Mesenchymal stem cell (in vitro differentiated cells and primary cell): Measurements from ENCODE around the gene RPS6KA5.

ENCODE experiments used
- DNase-seq: peaks from one replicate; pipeline ENCODE4 v3.0.0-alpha.2; 2013
- H2AFZ ChIP-seq: one replicate; pipeline ENCODE4 v1.6.1; 2013; ENCODE audit warnings: low read depth, mild to moderate bottlenecking, control low read depth, inconsistent platforms, low read length, moderate library complexity
- H2AK5ac ChIP-seq: 2 replicates; pipeline ENCODE4 v1.6.1; 2013; ENCODE audit warnings: low read length, moderate library complexity, mild to moderate bottlenecking, inconsistent platforms; ENCODE audit not compliant: severe bottlenecking
- H2BK120ac ChIP-seq: one replicate; pipeline ENCODE4 v1.6.1; 2013; ENCODE audit warnings: low read depth, mild to moderate bottlenecking, inconsistent platforms, low read length, moderate library complexity
- H2BK12ac ChIP-seq, 2 experiments: one replicate each; pipeline ENCODE4 v1.6.1; 2013; ENCODE audit warnings: inconsistent platforms in 2 of 2, low read length in 2 of 2, mild to moderate bottlenecking in 2 of 2, moderate library complexity in 2 of 2, control low read depth in 1 of 2
- H2BK15ac ChIP-seq: one replicate; pipeline ENCODE4 v1.6.1; 2013; ENCODE audit warnings: mild to moderate bottlenecking, low read depth, inconsistent platforms; ENCODE audit not compliant: poor library complexity, severe bottlenecking
- H2BK5ac ChIP-seq: 2 replicates; pipeline ENCODE4 v1.6.1; 2013; ENCODE audit warnings: low read depth, mild to moderate bottlenecking, low read length, control low read depth, inconsistent platforms; ENCODE audit not compliant: poor library complexity, severe bottlenecking
- H3K14ac ChIP-seq, 2 experiments: one replicate each; pipeline ENCODE4 v1.6.1; 2013; ENCODE audit warnings: inconsistent platforms in 2 of 2, low read length in 2 of 2, control low read depth in 1 of 2, mild to moderate bottlenecking in 1 of 2, moderate library complexity in 1 of 2
- H3K18ac ChIP-seq, 2 experiments: one replicate each; pipeline ENCODE4 v1.6.1; 2013; ENCODE audit warnings: inconsistent platforms in 2 of 2, low read length in 2 of 2, control low read depth in 1 of 2, low read depth in 1 of 2, mild to moderate bottlenecking in 1 of 2
- H3K23ac ChIP-seq, 2 experiments: one replicate each; pipeline ENCODE4 v1.6.1; 2013; ENCODE audit warnings: inconsistent platforms in 2 of 2, low read length in 2 of 2, mild to moderate bottlenecking in 2 of 2, moderate library complexity in 2 of 2, control low read depth in 1 of 2
- H3K27ac ChIP-seq: 2 replicates; pipeline ENCODE4 v1.5.1; 2013; ENCODE audit warnings: mild to moderate bottlenecking, moderate library complexity, low read length, control low read depth, inconsistent platforms; ENCODE audit not compliant: poor library complexity, severe bottlenecking
- H3K27me3 ChIP-seq, 2 experiments: 2 replicates each; pipeline versions ENCODE4 v1.6.1 to v1.7.0; 2013; ENCODE audit warnings: low read length in 2 of 2, mild to moderate bottlenecking in 2 of 2, moderate library complexity in 2 of 2, control low read depth in 1 of 2, inconsistent platforms in 1 of 2; ENCODE audit not compliant: control insufficient read depth in 1 of 2, insufficient read depth in 1 of 2
- H3K36me3 ChIP-seq, 2 experiments: 2 replicates each; pipeline versions ENCODE4 v1.6.1 to v1.7.0; 2013; ENCODE audit warnings: low read length in 2 of 2, control low read depth in 1 of 2, inconsistent platforms in 1 of 2, low read depth in 1 of 2, mild to moderate bottlenecking in 1 of 2; ENCODE audit not compliant: insufficient read depth in 2 of 2, control insufficient read depth in 1 of 2
- H3K4ac ChIP-seq, 2 experiments: one replicate each; pipeline ENCODE4 v1.6.1; 2013; ENCODE audit warnings: inconsistent platforms in 2 of 2, low read length in 2 of 2, mild to moderate bottlenecking in 2 of 2, moderate library complexity in 2 of 2, control low read depth in 1 of 2, low read depth in 1 of 2
- H3K4me1 ChIP-seq: 2 replicates; pipeline ENCODE4 v1.6.1; 2013; ENCODE audit warnings: low read depth, low read length, control low read depth; ENCODE audit not compliant: control insufficient read depth, insufficient read depth
- H3K4me2 ChIP-seq: 2 replicates; pipeline ENCODE4 v1.6.1; 2013; ENCODE audit warnings: low read length, mild to moderate bottlenecking, inconsistent platforms; ENCODE audit not compliant: poor library complexity, severe bottlenecking
- H3K4me3 ChIP-seq, 2 experiments: 2 replicates each; pipeline versions ENCODE4 v1.5.1 to v1.7.0; 2013; ENCODE audit warnings: low read length in 2 of 2, mild to moderate bottlenecking in 2 of 2, control low read depth in 1 of 2, low read depth in 1 of 2; ENCODE audit not compliant: insufficient read depth in 1 of 2
- H3K79me1 ChIP-seq: replicated peaks from 2 replicates; pipeline ENCODE4 v1.6.1; 2013; ENCODE audit warnings: mild to moderate bottlenecking, control low read depth, low read length, inconsistent platforms; ENCODE audit not compliant: poor library complexity, severe bottlenecking
- H3K9ac ChIP-seq: 2 replicates; pipeline ENCODE4 v1.7.0; 2013; ENCODE audit warnings: mild to moderate bottlenecking, low read length, moderate library complexity
- H3K9me3 ChIP-seq: 2 replicates; pipeline ENCODE4 v1.7.0; 2013; ENCODE audit warnings: mild to moderate bottlenecking, low read length; ENCODE audit not compliant: control insufficient read depth
- H4K8ac ChIP-seq: one replicate; pipeline ENCODE4 v1.6.1; 2013; ENCODE audit warnings: inconsistent platforms, mild to moderate bottlenecking, low read length, moderate library complexity
- H4K91ac ChIP-seq: one replicate; pipeline ENCODE4 v1.6.1; 2013; ENCODE audit warnings: mild to moderate bottlenecking, low read length, inconsistent platforms
- WGBS: methylation state at CpG from one replicate; pipeline ENCODE4 v1.1.7; 2013; ENCODE audit warnings: mixed read lengths; 5-methylcytosine and 5-hydroxymethylcytosine counted together

RPS6KA5 gene

GRCh38 chr14:91047174-91047753 lies 13.2 kb downstream of the RPS6KA5 start:
- no peak overlapping the region for H3K4me3 ChIP-seq
- H3K27ac ChIP-seq = no peak overlapping the region
- 67% methylated on average over 1 of the region's 4 CpGs for WGBS
- H3K18ac ChIP-seq = no peak overlapping the region
- no peak overlapping the region for H2BK120ac ChIP-seq
- no peaks in the 10 kb centered on the region for H3K36me3 ChIP-seq
- no peak overlapping the region for H3K4me2 ChIP-seq
- H2AK5ac ChIP-seq = no peak overlapping the region
- H3K4ac ChIP-seq = no peak overlapping the region
- no peak overlapping the region for H3K14ac ChIP-seq
- no peak overlapping the region for H4K8ac ChIP-seq
- peaks cover 0 to 2% of the 10 kb centered on the region in 2 experiments for H3K27me3 ChIP-seq
- no peak overlapping the region for H2AFZ ChIP-seq
- H2BK12ac ChIP-seq = no peak overlapping the region
- no peak overlapping the region for H2BK5ac ChIP-seq
- no peaks in the 10 kb centered on the region for H3K9me3 ChIP-seq
- no peak overlapping the region for H2BK15ac ChIP-seq
- H4K91ac ChIP-seq = no peak overlapping the region
- peaks cover 16% of the 10 kb centered on the region for H3K79me1 ChIP-seq
- H3K4me1 ChIP-seq = no peaks in the 10 kb centered on the region
- H3K23ac ChIP-seq = no peak overlapping the region
- H3K9ac ChIP-seq = no peak overlapping the region
- DNase-seq = no peak

- Histone ChIP-seq H4K91ac (no peak overlapping the region), H3K4me3 (no peak overlapping the region), H2BK15ac (no peak overlapping the region), H3K14ac (no peak overlapping the region), H3K4me1 (peaks cover 1% of the 10 kb centered on the region), H3K18ac (no peak overlapping the region), H2BK12ac (no peak overlapping the region), H3K9ac (no peak overlapping the region), H3K4me2 (no peak overlapping the region), H3K36me3 (no peaks in the 10 kb centered on the region), H2BK5ac (no peak overlapping the region), H3K9me3 (no peaks in the 10 kb centered on the region), H2AFZ (no peak overlapping the region), H3K27ac (no peak overlapping the region), H4K8ac (no peak overlapping the region), H3K79me1 (peaks cover 12% of the 10 kb centered on the region), H3K23ac (no peak overlapping the region), H3K27me3 (peaks cover 0 to 2% of the 10 kb centered on the region in 2 experiments), H2BK120ac (no peak overlapping the region), H2AK5ac (no peak overlapping the region), H3K4ac (no peak overlapping the region)
- WGBS = 74% methylated on average over 7 of the region's 7 CpGs
- DNase-seq = no peak
Observed at GRCh38 chr14:91046488-91047072, 13.9 kb downstream of the RPS6KA5 start.

- H2AK5ac ChIP-seq = no peak overlapping the region
- H3K4ac ChIP-seq = no peak overlapping the region
- no CpG with 5 or more reads among the region's 2 CpGs for WGBS
- H2AFZ ChIP-seq = no peak overlapping the region
- peaks cover 1% of the 10 kb centered on the region for H3K4me1 ChIP-seq
- no peak overlapping the region for H2BK15ac ChIP-seq
- no peak overlapping the region for H3K27ac ChIP-seq
- no peak overlapping the region for H2BK5ac ChIP-seq
- H3K4me3 ChIP-seq = no peak overlapping the region
- no peak overlapping the region for H4K8ac ChIP-seq
- H3K23ac ChIP-seq = no peak overlapping the region
- H3K36me3 ChIP-seq = no peaks in the 10 kb centered on the region
- no peaks in the 10 kb centered on the region for H3K9me3 ChIP-seq
- H3K27me3 ChIP-seq = peaks cover 0 to 2% of the 10 kb centered on the region in 2 experiments
- no peak for DNase-seq
- no peak overlapping the region for H4K91ac ChIP-seq
- H3K9ac ChIP-seq = no peak overlapping the region
- no peak overlapping the region for H3K18ac ChIP-seq
- no peak overlapping the region for H2BK12ac ChIP-seq
- no peak overlapping the region for H3K14ac ChIP-seq
- peaks cover 14% of the 10 kb centered on the region for H3K79me1 ChIP-seq
- H2BK120ac ChIP-seq = no peak overlapping the region
- no peak overlapping the region for H3K4me2 ChIP-seq
Observed at GRCh38 chr14:91041450-91041849, 19.0 kb downstream of the RPS6KA5 start.

- H2BK120ac ChIP-seq = no peak overlapping the region
- H3K14ac ChIP-seq = no peak overlapping the region
- peaks cover 1% of the 10 kb centered on the region for H3K4me1 ChIP-seq
- no peak overlapping the region for H4K91ac ChIP-seq
- 95% methylated on average over 1 of the region's 1 CpG for WGBS
- H2AK5ac ChIP-seq = no peak overlapping the region
- H3K23ac ChIP-seq = no peak overlapping the region
- H3K9me3 ChIP-seq = no peaks in the 10 kb centered on the region
- H3K4ac ChIP-seq = no peak overlapping the region
- H2BK5ac ChIP-seq = no peak overlapping the region
- H3K36me3 ChIP-seq = no peaks in the 10 kb centered on the region
- no peak overlapping the region for H3K18ac ChIP-seq
- H2BK12ac ChIP-seq = no peak overlapping the region
- peaks cover 0 to 2% of the 10 kb centered on the region in 2 experiments for H3K27me3 ChIP-seq
- no peak for DNase-seq
- H3K27ac ChIP-seq = no peak overlapping the region
- no peak overlapping the region for H3K9ac ChIP-seq
- no peak overlapping the region for H3K4me3 ChIP-seq
- no peak overlapping the region for H2BK15ac ChIP-seq
- H2AFZ ChIP-seq = no peak overlapping the region
- H4K8ac ChIP-seq = no peak overlapping the region
- H3K79me1 ChIP-seq = peaks cover 12% of the 10 kb centered on the region
- no peak overlapping the region for H3K4me2 ChIP-seq
Observed at GRCh38 chr14:91040545-91040944, 19.9 kb downstream of the RPS6KA5 start.
